ENCODE data around the gene ERO1A. TPM values are rescaled to one million over a fixed set of nuclear protein-coding genes. Genes with fewer than 3 reads are reported as not detected.

The ERO1A gene
- polyA plus RNA-seq, 1 donor (not counting 4 experiments of a cell fraction or from before 2014, with no cell fraction given) = 131 TPM

DNA sequence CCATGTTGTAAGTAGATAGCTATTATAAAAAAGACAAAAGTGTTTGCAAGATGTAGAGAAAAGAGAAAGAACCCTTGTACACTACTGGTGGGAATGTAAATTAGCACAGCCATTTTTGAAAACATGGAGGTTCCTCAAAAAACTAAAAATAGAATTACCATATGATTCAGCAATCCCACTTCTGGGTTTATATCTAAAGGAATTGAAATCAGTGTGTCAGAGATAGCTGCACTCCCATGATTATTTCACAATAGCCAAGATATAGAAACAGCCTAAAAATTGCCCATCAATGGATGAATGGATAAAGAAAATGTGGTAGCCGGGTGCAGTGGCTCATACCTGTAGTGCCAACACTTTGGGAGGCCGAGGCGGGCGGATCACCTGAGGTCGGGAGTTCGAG, 20.8 kb upstream of the ERO1A start:
- Histone ChIP-seq H3K9me3 (ENCODE audit: control insufficient read depth, low read depth, low read length) (no peaks in the 10 kb centered on the region), H4K20me1 (ENCODE audit: control insufficient read depth, extremely low read depth, insufficient read depth, low read length) (no peaks in the 10 kb centered on the region), H2AFZ (ENCODE audit: control insufficient read depth, low read length) (no peak overlapping the region), H3K36me3 (ENCODE audit: control insufficient read depth in 2 of 2, extremely low read depth in 1 of 2, insufficient read depth in 2 of 2, low read length in 2 of 2) (peaks cover 22 to 31% of the 10 kb centered on the region in 2 experiments), H3K79me2 (ENCODE audit: control insufficient read depth, insufficient read depth, low read length) (peaks cover 9% of the 10 kb centered on the region), H3K9me1 (ENCODE audit: control insufficient read depth, extremely low read depth, insufficient read depth, low read length) (no peaks in the 10 kb centered on the region), H3K4me1 (ENCODE audit: control insufficient read depth, extremely low read depth, insufficient read depth, low read length) (no peaks in the 10 kb centered on the region), H3K27me3 (ENCODE audit: control insufficient read depth, extremely low read depth, insufficient read depth, low read length) (no peaks in the 10 kb centered on the region), H3K27ac (ENCODE audit: control insufficient read depth, insufficient read depth, low read length) (no peak overlapping the region), H3K4me3 (ENCODE audit: control insufficient read depth in 2 of 3, extremely low read depth in 1 of 3, insufficient read depth in 2 of 3, low read depth in 1 of 3, low read length in 3 of 3) (no peak overlapping the region), H3K4me2 (ENCODE audit: control insufficient read depth, extremely low read depth, insufficient read depth, low read depth, low read length) (no peak overlapping the region), H3K9ac (ENCODE audit: control insufficient read depth, extremely low read depth, insufficient read depth, low read length) (no peak overlapping the region)
- dilution Hi-C loops (cut with MboI; ENCODE audit: extremely low pct_ligation_motif_present, low sequenced_read_pairs) = no loop called here
- DNase-seq (ENCODE audit: low read depth, low spot score) (no peak), FAIRE-seq (no peak)
- TF ChIP-seq, protein P1, sequence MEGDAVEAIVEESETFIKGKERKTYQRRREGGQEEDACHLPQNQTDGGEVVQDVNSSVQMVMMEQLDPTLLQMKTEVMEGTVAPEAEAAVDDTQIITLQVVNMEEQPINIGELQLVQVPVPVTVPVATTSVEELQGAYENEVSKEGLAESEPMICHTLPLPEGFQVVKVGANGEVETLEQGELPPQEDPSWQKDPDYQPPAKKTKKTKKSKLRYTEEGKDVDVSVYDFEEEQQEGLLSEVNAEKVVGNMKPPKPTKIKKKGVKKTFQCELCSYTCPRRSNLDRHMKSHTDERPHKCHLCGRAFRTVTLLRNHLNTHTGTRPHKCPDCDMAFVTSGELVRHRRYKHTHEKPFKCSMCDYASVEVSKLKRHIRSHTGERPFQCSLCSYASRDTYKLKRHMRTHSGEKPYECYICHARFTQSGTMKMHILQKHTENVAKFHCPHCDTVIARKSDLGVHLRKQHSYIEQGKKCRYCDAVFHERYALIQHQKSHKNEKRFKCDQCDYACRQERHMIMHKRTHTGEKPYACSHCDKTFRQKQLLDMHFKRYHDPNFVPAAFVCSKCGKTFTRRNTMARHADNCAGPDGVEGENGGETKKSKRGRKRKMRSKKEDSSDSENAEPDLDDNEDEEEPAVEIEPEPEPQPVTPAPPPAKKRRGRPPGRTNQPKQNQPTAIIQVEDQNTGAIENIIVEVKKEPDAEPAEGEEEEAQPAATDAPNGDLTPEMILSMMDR (optimal IDR thresholded peaks at IDR 0.05 in 1 of 3, IDR thresholded peaks at IDR 0.05 in 1 of 3, conservative IDR thresholded peaks at IDR 0.05 in 1 of 3; ENCODE audit: extremely low read depth in 1 of 3, insufficient read depth in 2 of 3, low read length in 3 of 3) = no peak
- no peak for TF ChIP-seq EZH2 (IDR thresholded peaks at IDR 0.05; ENCODE audit: low read length)

DNA sequence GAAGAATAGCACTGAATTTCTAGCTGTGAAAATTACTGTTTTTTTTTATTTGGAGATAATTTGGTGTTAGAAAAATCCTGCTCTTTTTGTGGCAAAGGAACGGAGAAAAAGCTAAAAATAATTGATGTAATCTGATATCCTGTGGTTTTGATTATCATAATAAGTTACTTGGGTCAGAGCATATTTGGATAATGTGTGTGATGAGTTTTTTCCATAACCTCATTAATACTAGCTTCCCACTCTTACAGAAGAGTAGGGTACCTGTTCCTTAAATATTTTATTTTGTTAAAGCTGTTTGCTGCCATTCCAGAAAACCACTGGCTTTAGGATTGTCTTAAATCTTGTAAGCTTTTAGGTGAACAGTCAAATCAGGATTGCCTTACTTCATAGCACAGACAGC, 16.3 kb upstream of the ERO1A start:
- Histone ChIP-seq H3K9me3 (ENCODE audit: control insufficient read depth, low read depth, low read length) (no peaks in the 10 kb centered on the region), H3K4me3 (ENCODE audit: control insufficient read depth in 2 of 3, extremely low read depth in 1 of 3, insufficient read depth in 2 of 3, low read depth in 1 of 3, low read length in 3 of 3) (no peak overlapping the region), H3K9me1 (ENCODE audit: control insufficient read depth, extremely low read depth, insufficient read depth, low read length) (no peaks in the 10 kb centered on the region), H3K9ac (ENCODE audit: control insufficient read depth, extremely low read depth, insufficient read depth, low read length) (no peak overlapping the region), H2AFZ (ENCODE audit: control insufficient read depth, low read length) (no peak overlapping the region), H3K36me3 (ENCODE audit: control insufficient read depth in 2 of 2, extremely low read depth in 1 of 2, insufficient read depth in 2 of 2, low read length in 2 of 2) (peaks cover 23 to 28% of the 10 kb centered on the region in 2 experiments), H3K4me1 (ENCODE audit: control insufficient read depth, extremely low read depth, insufficient read depth, low read length) (peaks cover 6% of the 10 kb centered on the region), H3K79me2 (ENCODE audit: control insufficient read depth, insufficient read depth, low read length) (peaks cover 45% of the 10 kb centered on the region), H3K27ac (ENCODE audit: control insufficient read depth, insufficient read depth, low read length) (no peak overlapping the region), H3K27me3 (ENCODE audit: control insufficient read depth, extremely low read depth, insufficient read depth, low read length) (no peaks in the 10 kb centered on the region), H4K20me1 (ENCODE audit: control insufficient read depth, extremely low read depth, insufficient read depth, low read length) (no peaks in the 10 kb centered on the region), H3K4me2 (ENCODE audit: control insufficient read depth, extremely low read depth, insufficient read depth, low read depth, low read length) (no peak overlapping the region)
- dilution Hi-C loops (cut with MboI; ENCODE audit: extremely low pct_ligation_motif_present, low sequenced_read_pairs) = no loop called here
- no peak for FAIRE-seq
- TF ChIP-seq EZH2 (IDR thresholded peaks at IDR 0.05; ENCODE audit: low read length) = no peak
- TF ChIP-seq, protein P1 (optimal IDR thresholded peaks at IDR 0.05 in 1 of 3, IDR thresholded peaks at IDR 0.05 in 1 of 3, conservative IDR thresholded peaks at IDR 0.05 in 1 of 3; ENCODE audit: extremely low read depth in 1 of 3, insufficient read depth in 2 of 3, low read length in 3 of 3) = no peak
- DNase-seq (ENCODE audit: low read depth, low spot score) = no peak
